Measurements from ENCODE around the gene HTRA1. TPM values are rescaled to one million over a fixed set of nuclear protein-coding genes. Genes with fewer than 3 reads are reported as not detected.

The HTRA1 gene
- total RNA-seq, 1 donor from 2014 or later: not detected

GRCh38 chr10:122550427-122550826 lies 89.1 kb downstream of the HTRA1 start:
- ATAC-seq (ENCODE audit: low read depth) (no peak), DNase-seq (no peak)
- Mint-ChIP-seq H3K4me3 (no peak overlapping the region), H3K36me3 (ENCODE audit: low read depth) (no peaks in the 10 kb centered on the region), H3K27ac (no peak overlapping the region), H3K9me3 (no peaks in the 10 kb centered on the region), H3K27me3 (peaks cover 6% of the 10 kb centered on the region), H3K4me1 (no peaks in the 10 kb centered on the region)
- intact Hi-C loops (cut with micrococcal nuclease): no loop called here
- TF ChIP-seq CTCF (IDR thresholded peaks at IDR 0.05): no peak
- POLR2A ChIA-PET: no interaction called here
- CTCF ChIA-PET: interaction anchor here (0.6 kb wide), 1 partner anchor 15 kb away, joined by 3 read pairs; no protein-coding TSS in a partner anchor

- CTCF ChIA-PET: no interaction called here
- H3K4me1 Mint-ChIP-seq: no peaks in the 10 kb centered on the region
These were observed 89.6 kb downstream of the HTRA1 start for GRCh38 chr10:122550983-122551382.

GRCh38 chr10:122551450-122551849 lies 90.1 kb downstream of the HTRA1 start:
- no peak overlapping the region for H3K4me3 Mint-ChIP-seq
- no peak overlapping the region for H3K27ac Mint-ChIP-seq
- H3K4me1 Mint-ChIP-seq: no peaks in the 10 kb centered on the region
- no peak for ATAC-seq (ENCODE audit: low read depth)
- DNase-seq: no peak
- H3K9me3 Mint-ChIP-seq: peaks cover 3% of the 10 kb centered on the region
- ChIA-PET POLR2A (no interaction called here), CTCF (no interaction called here)
- TF ChIP-seq CTCF (IDR thresholded peaks at IDR 0.05): no peak
- H3K27me3 Mint-ChIP-seq: peaks cover 7% of the 10 kb centered on the region
- intact Hi-C loops (cut with micrococcal nuclease): no loop called here
- no peaks in the 10 kb centered on the region for H3K36me3 Mint-ChIP-seq (ENCODE audit: low read depth)

More at GRCh38 chr10:122550983-122551382, 89.6 kb downstream of the HTRA1 start:
- Mint-ChIP-seq H3K4me3 (no peak overlapping the region), H3K9me3 (peaks cover under 1% of the 10 kb centered on the region), H3K27ac (no peak overlapping the region), H3K36me3 (ENCODE audit: low read depth) (no peaks in the 10 kb centered on the region), H3K27me3 (peaks cover 6% of the 10 kb centered on the region)
- POLR2A ChIA-PET: no interaction called here
- ATAC-seq (ENCODE audit: low read depth): no peak
- DNase-seq: no peak
- no peak for TF ChIP-seq CTCF (IDR thresholded peaks at IDR 0.05)
- intact Hi-C loops (cut with micrococcal nuclease): no loop called here

- CTCF ChIA-PET: no interaction called here
- Mint-ChIP-seq H3K27me3 (peaks cover 7% of the 10 kb centered on the region), H3K27ac (no peak overlapping the region), H3K4me3 (no peak overlapping the region), H3K36me3 (ENCODE audit: low read depth) (no peaks in the 10 kb centered on the region), H3K9me3 (peaks cover 3% of the 10 kb centered on the region), H3K4me1 (no peaks in the 10 kb centered on the region)
- TF ChIP-seq CTCF (IDR thresholded peaks at IDR 0.05): no peak
- ATAC-seq (ENCODE audit: low read depth) (no peak), DNase-seq (no peak)
- POLR2A ChIA-PET: no interaction called here
- intact Hi-C loops (cut with micrococcal nuclease): no loop called here
These were observed 92.0 kb downstream of the HTRA1 start for GRCh38 chr10:122553341-122553740.

GRCh38 chr10:122554131-122555036 lies 93.0 kb downstream of the HTRA1 start:
- POLR2A ChIA-PET: no interaction called here
- Mint-ChIP-seq H3K4me3 (no peak overlapping the region), H3K27ac (no peak overlapping the region), H3K9me3 (peaks cover 3% of the 10 kb centered on the region), H3K27me3 (peaks cover 7% of the 10 kb centered on the region), H3K4me1 (no peaks in the 10 kb centered on the region), H3K36me3 (ENCODE audit: low read depth) (no peaks in the 10 kb centered on the region)
- DNase-seq: no peak
- TF ChIP-seq CTCF (IDR thresholded peaks at IDR 0.05): no peak
- intact Hi-C loops (cut with micrococcal nuclease): no loop called here
- ATAC-seq (ENCODE audit: low read depth): no peak
- CTCF ChIA-PET: no interaction called here

All from activated B cell treated with CpG ODN at 0.5 μM for 24 hours (primary cell).